NCI-H2227 (cell line): ENCODE data around the gene CACNA1G.

Experiments
- DNase-seq: peaks from one replicate; lab custom pipeline; 2025; ENCODE audit not compliant: unreplicated experiment; lab: John Stamatoyannopoulos, UW

CACNA1G gene

GRCh38 chr17:50609380-50610074, 49.0 kb downstream of the CACNA1G start:
- DNase-seq = no peak

- no peak for DNase-seq
These were observed 51.1 kb downstream of the CACNA1G start for GRCh38 chr17:50611634-50612033.

- no peak for DNase-seq
These were observed 51.8 kb downstream of the CACNA1G start for GRCh38 chr17:50612281-50612680.

- DNase-seq = no peak
These were observed 52.8 kb downstream of the CACNA1G start for GRCh38 chr17:50613007-50613992.

GRCh38 chr17:50614471-50615051, 54.0 kb downstream of the CACNA1G start:
- no peak for DNase-seq

- DNase-seq = no peak
These were observed 55.3 kb downstream of the CACNA1G start for GRCh38 chr17:50615828-50616227.

- DNase-seq = no peak
These were observed 57.8 kb downstream of the CACNA1G start for GRCh38 chr17:50618300-50618699.

GRCh38 chr17:50618941-50619340, 58.4 kb downstream of the CACNA1G start:
- DNase-seq = no peak

GRCh38 chr17:50619489-50619888, 59.0 kb downstream of the CACNA1G start:
- DNase-seq = no peak

- DNase-seq = no peak
These were observed 59.7 kb downstream of the CACNA1G start for GRCh38 chr17:50620237-50620636.

- DNase-seq = no peak
These were observed 60.3 kb downstream of the CACNA1G start for GRCh38 chr17:50620858-50621257.

- no peak for DNase-seq
These were observed 61.1 kb downstream of the CACNA1G start for GRCh38 chr17:50621574-50622031.

GRCh38 chr17:50624321-50624934, 63.9 kb downstream of the CACNA1G start:
- no peak for DNase-seq

GRCh38 chr17:50625032-50625871, 64.7 kb downstream of the CACNA1G start:
- DNase-seq = no peak

- peak; percentile 67 for DNase-seq
These were observed 65.6 kb downstream of the CACNA1G start for GRCh38 chr17:50626037-50626574.

GRCh38 chr17:50627036-50627781, 66.7 kb downstream of the CACNA1G start:
- DNase-seq = no peak

GRCh38 chr17:50627782-50628601, 67.5 kb downstream of the CACNA1G start:
- DNase-seq = peak; percentile 65

- no peak for DNase-seq
These were observed 69.4 kb downstream of the CACNA1G start for GRCh38 chr17:50629902-50630301.
